Activated B cell treated with CpG ODN at 0.5 μM for 24 hours (primary cell): Measurements from ENCODE around the gene RPRD1B. TPM values are rescaled to one million over a fixed set of nuclear protein-coding genes. Genes with fewer than 3 reads are reported as not detected.
"Not testable (repeated sequence)": the region's sequence is repeated elsewhere in the genome, so short reads cannot be mapped to it uniquely, and the experiment has no call there.

Source experiments
- ATAC-seq: fragments of 200-7000 bp; cut with Tn5 transposase; one replicate; pipeline ENCODE4 v1.10.0; 2021; ENCODE audit warnings: low read depth, mild to moderate bottlenecking, moderate library complexity
- CTCF ChIA-PET: fragments of 350-600 bp; sonication (Branson Sonifier 250); formaldehyde crosslinking; loops from one replicate; lab custom pipeline; 2021; ENCODE audit warnings: antibody characterized with exemption; lab: Charles Lee
- POLR2A ChIA-PET: fragments of 350-600 bp; sonication (Branson Sonifier 250); formaldehyde crosslinking; loops from one replicate; lab custom pipeline; 2021; ENCODE audit warnings: antibody characterized with exemption; lab: Charles Lee
- DNase-seq: peaks from one replicate; pipeline ENCODE4 v3.0.0; 2022
- H3K27ac Mint-ChIP-seq: one replicate; pipeline ENCODE4 v1.8.0; 2020; ENCODE audit warnings: mixed read lengths
- H3K27me3 Mint-ChIP-seq: one replicate; pipeline ENCODE4 v1.8.0; 2021; ENCODE audit warnings: mixed read lengths
- H3K36me3 Mint-ChIP-seq: one replicate; pipeline ENCODE4 v1.8.0; 2021; ENCODE audit warnings: low read depth, mixed read lengths
- H3K4me1 Mint-ChIP-seq: one replicate; pipeline ENCODE4 v1.8.0; 2021; ENCODE audit warnings: mixed read lengths
- H3K4me3 Mint-ChIP-seq: one replicate; pipeline ENCODE4 v1.8.0; 2020; ENCODE audit warnings: mild to moderate bottlenecking, mixed read lengths
- H3K9me3 Mint-ChIP-seq: one replicate; pipeline ENCODE4 v1.8.0; 2020; ENCODE audit warnings: mixed read lengths
- CTCF ChIP-seq: fragments of 200-600 bp; IDR thresholded peaks from one replicate; pipeline ENCODE4 v1.8.0; 2022; ENCODE audit warnings: antibody characterized with exemption, mild to moderate bottlenecking
- intact Hi-C: fragments of 100-400 bp; cut with micrococcal nuclease; formaldehyde crosslinking; loops from one replicate; pipeline ENCODE4 v1.15.1; 2024
- total RNA-seq: library from RNA; stranded (reverse); gene quantifications from 2 replicates; pipeline ENCODE4 v1.2.3, GENCODE V29; 2022

Gene RPRD1B
- total RNA-seq, 1 donor from 2014 or later, result 38.4 TPM

- no peak for TF ChIP-seq CTCF
- Mint-ChIP-seq H3K36me3 (no peaks in the 10 kb centered on the region), H3K9me3 (no peaks in the 10 kb centered on the region), H3K27ac (no peak overlapping the region), H3K27me3 (no peaks in the 10 kb centered on the region), H3K4me3 (no peak overlapping the region), H3K4me1 (no peaks in the 10 kb centered on the region)
- no peak for DNase-seq
- intact Hi-C loops, result no loop called here
- CTCF ChIA-PET, result no interaction called here
- POLR2A ChIA-PET, result no interaction called here
- ATAC-seq, result no peak
These were observed 72.9 kb downstream of the RPRD1B start for GRCh38 chr20:38106461-38106860.

DNA sequence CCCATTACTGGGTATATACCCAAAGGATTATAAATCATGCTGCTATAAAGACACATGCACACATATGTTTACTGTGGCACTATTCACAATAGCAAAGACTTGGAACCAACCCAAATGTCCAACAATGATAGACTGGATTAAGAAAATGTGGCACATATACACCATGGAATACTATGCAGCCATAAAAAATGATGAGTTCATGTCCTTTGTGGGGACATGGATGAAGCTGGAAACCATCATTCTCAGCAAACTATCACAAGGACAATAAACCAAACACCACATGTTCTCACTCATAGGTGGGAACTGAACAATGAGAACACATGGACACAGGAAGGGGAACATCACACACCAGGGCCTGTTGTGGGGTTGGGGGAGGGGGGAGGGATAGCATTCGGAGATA lies 73.8 kb downstream of the RPRD1B start:
- intact Hi-C loops, ATAC-seq, H3K27ac Mint-ChIP-seq, H3K36me3 Mint-ChIP-seq, H3K27me3 Mint-ChIP-seq, DNase-seq, H3K4me1 Mint-ChIP-seq, H3K9me3 Mint-ChIP-seq, CTCF ChIA-PET, H3K4me3 Mint-ChIP-seq, POLR2A ChIA-PET: not testable (repeated sequence)

DNA sequence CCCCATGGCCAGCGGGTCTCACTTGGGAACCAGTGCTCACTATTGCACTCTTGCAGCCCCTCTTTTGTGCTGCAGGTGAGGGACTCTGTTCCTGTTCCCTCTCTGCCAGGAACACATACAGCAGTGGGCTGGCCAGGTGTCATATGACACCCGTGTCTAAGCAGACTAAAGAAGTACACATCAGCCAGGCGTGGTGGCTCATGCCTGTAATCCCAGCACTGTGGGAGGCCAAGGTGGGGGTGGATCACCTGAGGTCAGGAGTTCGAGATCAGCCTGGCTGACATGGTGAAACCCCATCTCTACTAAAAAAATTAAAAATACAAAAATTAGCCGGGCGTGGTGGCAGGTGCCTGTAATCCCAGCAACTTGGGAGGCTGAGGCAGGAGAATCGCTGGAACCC lies 74.4 kb downstream of the RPRD1B start:
- POLR2A ChIA-PET, DNase-seq, H3K9me3 Mint-ChIP-seq, H3K27me3 Mint-ChIP-seq, H3K27ac Mint-ChIP-seq, CTCF ChIA-PET, H3K36me3 Mint-ChIP-seq, ATAC-seq, intact Hi-C loops, H3K4me3 Mint-ChIP-seq, H3K4me1 Mint-ChIP-seq: not testable (repeated sequence)

- TF ChIP-seq CTCF, result no peak
- no peaks in the 10 kb centered on the region for H3K36me3 Mint-ChIP-seq
- H3K9me3 Mint-ChIP-seq, result no peaks in the 10 kb centered on the region
- ATAC-seq (no peak), DNase-seq (no peak)
- H3K4me1 Mint-ChIP-seq, result peaks cover 2% of the 10 kb centered on the region
- no peak overlapping the region for H3K27ac Mint-ChIP-seq
- ChIA-PET CTCF (interaction anchor here (1.4 kb wide), 1 partner anchor 9 kb away, joined by 3 read pairs; no protein-coding TSS in a partner anchor), POLR2A (no interaction called here)
- no peak overlapping the region for H3K4me3 Mint-ChIP-seq
- intact Hi-C loops, result no loop called here
- H3K27me3 Mint-ChIP-seq, result no peaks in the 10 kb centered on the region
These were observed 75.0 kb downstream of the RPRD1B start for GRCh38 chr20:38108438-38108985.

DNA sequence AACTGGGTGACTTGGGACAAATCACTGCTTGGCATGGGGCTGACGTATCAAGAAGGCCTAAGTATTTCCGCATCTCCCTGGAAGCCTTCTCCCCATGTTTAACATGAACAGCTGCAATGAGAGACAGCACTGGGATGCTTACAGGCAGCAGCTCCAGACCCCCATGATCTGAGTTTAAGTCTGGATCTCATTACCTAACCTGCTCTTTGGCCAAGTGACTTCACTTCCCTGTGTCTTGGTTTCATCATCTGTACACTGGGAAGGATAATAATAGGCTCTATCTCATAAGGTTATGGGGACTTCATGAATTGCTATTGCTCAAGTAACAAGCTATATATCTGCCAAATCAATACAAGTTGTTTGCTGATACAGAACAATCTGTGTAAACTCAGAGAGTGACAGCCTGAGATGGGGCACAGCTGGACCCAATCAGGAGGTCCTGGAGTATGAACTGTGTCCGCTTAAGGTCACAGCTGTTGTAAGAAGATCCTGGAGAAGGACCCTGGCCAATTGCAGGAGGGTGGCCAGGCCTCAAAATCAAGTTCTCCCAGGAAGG lies 75.5 kb downstream of the RPRD1B start:
- Mint-ChIP-seq H3K4me1 (peaks cover 3% of the 10 kb centered on the region), H3K9me3 (no peaks in the 10 kb centered on the region), H3K27me3 (no peaks in the 10 kb centered on the region), H3K4me3 (no peak overlapping the region), H3K27ac (no peak overlapping the region), H3K36me3 (no peaks in the 10 kb centered on the region)
- intact Hi-C loops, result no loop called here
- no peak for TF ChIP-seq CTCF
- DNase-seq (no peak), ATAC-seq (no peak)
- ChIA-PET POLR2A (no interaction called here), CTCF (interaction anchor here (1.4 kb wide), 1 partner anchor 10 kb away, joined by 3 read pairs; no protein-coding TSS in a partner anchor)

DNA sequence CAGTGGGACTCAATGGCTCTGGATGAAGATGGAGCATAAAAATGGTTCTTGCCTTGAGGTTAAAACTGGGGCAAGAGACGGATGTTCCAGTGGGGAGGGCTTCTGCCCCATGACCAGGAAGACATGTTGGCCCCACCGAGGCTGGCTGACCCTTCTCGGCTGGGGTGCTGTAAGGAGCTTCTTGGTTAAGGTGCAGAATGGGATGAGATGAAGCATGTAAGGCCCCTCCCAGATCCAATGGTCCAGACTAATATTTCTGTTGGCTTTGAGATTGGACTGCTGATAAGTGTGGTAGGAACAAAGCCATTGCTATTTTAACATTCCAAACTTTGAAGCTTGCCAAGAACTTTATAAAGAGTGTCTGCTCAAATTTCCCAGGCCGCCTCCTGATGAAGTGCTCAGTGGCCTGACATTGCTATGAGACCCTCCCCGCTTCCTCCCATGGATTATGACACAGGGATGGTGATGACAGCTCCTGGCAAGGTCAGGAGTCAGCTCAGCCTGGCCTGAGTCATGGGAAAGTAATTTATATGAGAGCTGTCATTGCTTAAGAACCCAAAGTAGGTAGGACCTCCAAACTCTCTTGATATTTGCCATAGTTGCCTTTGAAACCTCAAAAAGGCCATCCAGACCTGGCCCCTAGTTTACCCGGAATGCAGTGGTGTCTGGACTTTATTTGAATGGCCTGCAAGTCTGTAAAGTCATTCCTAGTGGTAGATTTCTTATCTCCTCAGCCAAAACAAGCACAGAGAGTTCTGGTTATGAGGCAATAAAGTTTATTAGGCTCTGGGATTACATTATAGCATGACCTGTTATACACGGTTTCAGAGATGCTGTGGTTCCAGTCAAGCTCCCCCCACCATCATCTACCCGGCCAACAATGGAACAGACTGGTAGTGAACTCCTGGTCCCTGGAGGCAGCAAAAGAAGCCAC lies 76.3 kb downstream of the RPRD1B start:
- H3K27ac Mint-ChIP-seq, result no peak overlapping the region
- ChIA-PET CTCF (interaction anchor here (1.1 to 1.4 kb wide), 3 partner anchors 10 to 37 kb away, joined by 3 to 4 read pairs (median 3); no protein-coding TSS in a partner anchor), POLR2A (interaction anchor here (0.9 kb wide), 1 partner anchor 52 kb away, joined by 3 read pairs; no protein-coding TSS in a partner anchor)
- H3K4me1 Mint-ChIP-seq, result peaks cover 3% of the 10 kb centered on the region
- TF ChIP-seq CTCF, result no peak
- intact Hi-C loops, result no loop called here
- no peak overlapping the region for H3K4me3 Mint-ChIP-seq
- no peak for ATAC-seq
- no peak for DNase-seq
- H3K27me3 Mint-ChIP-seq, result no peaks in the 10 kb centered on the region
- no peaks in the 10 kb centered on the region for H3K9me3 Mint-ChIP-seq
- H3K36me3 Mint-ChIP-seq, result no peaks in the 10 kb centered on the region
